ENCODE measurements around the gene KLHL6.
"Not testable (repeated sequence)": the region's sequence is repeated elsewhere in the genome, so short reads cannot be mapped to it uniquely, and the experiment has no call there.

The KLHL6 gene

DNA sequence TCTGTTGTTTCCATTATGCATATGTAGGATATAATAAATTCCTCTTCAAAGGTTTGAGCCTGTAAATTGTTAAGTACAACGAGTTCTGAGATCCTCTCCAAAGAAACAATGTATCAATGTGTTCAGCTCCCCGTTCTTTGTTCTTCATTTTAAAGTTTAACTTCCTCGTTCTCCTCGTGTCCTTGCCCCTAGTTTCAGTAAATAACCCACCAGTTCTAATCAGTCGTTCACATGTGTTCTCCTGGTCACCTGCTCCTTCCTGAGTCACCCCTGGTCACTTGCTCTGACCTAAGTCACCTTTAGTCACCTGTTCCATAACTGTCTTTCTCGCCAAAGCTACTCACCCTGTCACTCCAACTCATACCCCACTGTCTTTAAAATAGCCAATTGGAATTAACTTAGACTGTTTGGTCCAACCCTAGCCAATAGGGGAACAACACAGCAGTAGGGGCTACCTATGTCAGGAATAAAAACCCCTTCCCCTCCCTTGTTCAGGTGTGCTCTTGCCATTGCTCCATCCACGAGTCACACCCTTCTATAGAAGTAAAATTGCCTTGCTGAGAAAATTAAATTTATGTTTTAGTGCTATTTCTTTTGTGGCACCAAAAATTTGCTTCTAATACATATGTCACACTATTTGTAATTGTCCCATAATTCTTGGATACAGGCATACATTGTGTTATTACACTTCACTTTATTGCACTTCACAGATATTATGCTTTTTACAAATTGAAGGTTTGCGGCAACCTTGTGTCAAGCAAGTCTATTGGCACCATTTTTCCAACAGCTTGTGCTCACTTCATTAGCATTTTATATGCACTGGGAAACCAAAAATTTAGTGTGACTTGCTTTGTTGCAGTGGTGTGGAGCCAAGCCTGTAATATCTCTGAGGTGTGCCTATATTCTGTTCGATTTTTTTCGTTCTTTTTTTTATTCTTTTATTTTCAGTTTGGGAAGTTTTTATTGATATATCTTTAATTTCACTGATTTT is 111.8 kb downstream of the KLHL6 start:
- no peak for DNase-seq (ENCODE audit: low spot score)

DNA sequence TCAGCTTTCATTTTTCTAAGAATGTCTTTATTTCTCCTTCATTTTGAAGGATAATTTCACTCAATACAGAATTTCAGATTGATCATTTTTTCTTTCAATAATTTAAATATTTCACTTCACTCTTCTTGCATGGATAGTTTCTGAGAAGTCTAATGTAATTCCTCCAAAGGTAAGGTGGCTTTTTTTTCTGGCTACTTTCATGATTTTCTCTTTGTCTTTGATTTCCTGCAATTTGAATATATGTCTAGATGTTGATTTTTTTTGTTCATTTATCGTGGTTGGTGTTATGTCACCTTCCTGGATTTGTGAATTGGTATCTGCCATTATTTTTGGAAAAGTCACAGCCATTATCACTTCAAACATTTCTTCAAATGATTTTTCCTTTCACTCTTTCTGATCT is 112.5 kb downstream of the KLHL6 start:
- DNase-seq (ENCODE audit: low spot score), result no peak

DNA sequence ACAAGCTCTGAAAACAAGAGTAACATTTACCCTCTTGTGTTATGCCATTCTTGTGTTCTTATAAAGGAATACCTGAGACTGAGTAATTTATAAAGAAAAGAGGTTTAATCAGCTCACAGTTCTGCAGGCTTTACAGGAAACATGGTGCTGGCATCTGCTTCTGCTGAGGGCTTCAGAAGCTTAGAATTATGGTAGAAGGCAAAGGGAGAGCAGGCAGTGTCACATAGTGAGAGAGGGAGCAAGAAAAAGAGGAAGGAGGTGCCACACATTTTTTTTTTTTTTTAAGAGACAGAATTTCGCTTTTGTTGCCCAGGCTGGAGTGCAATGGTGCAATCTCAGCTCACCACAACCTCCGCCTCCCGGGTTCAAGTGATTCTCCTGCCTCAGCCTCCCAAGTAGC is 115.0 kb downstream of the KLHL6 start:
- not testable (repeated sequence) for DNase-seq (ENCODE audit: low spot score)

DNA sequence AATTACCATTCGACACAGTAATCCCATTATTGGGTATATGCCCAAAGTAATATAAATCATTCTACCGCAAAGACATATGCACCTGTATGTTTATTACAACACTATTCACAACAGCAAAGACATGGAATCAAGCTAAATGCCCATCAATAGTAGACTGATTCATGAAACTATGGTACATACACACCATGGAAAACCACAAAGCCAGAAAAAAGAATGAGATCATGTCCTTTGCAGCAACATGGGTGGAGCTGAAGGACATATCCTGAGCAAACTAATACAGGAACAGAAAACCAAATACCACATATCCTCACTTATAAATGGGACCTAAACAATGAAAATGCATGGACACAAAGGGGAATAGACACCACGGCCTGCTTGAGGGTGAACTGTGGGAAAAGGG is 116.0 kb downstream of the KLHL6 start:
- DNase-seq (ENCODE audit: low spot score), result no peak

DNA sequence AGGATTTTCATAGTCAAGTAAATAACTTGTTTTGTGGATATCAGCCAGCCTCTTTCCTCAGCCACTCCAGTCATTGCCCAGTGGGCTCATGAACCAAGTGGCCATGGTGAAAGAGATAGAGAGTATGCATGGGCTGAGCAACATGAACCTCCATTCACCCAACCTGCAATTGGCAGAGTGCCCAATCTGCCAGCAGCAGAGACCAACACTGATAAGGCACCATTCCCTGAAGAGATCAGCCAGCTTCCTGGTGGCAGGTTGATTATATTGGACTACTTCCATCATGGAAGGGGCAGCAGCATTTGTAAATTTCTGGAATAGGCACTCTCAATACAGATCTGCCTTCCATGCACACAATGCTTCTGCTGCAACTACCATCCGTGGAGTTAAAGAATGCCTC is 116.8 kb downstream of the KLHL6 start:
- no peak for DNase-seq (ENCODE audit: low spot score)

GRCh38 chr3:183437666-183438564 is 117.6 kb downstream of the KLHL6 start:
- DNase-seq (ENCODE audit: low spot score), result no peak

Data from iPS-NIHi11 (cell line).